ENCODE data around the gene FTCD.
"Not testable (repeated sequence)": the region's sequence is repeated elsewhere in the genome, so short reads cannot be mapped to it uniquely, and the experiment has no call there.

Gene FTCD

DNA sequence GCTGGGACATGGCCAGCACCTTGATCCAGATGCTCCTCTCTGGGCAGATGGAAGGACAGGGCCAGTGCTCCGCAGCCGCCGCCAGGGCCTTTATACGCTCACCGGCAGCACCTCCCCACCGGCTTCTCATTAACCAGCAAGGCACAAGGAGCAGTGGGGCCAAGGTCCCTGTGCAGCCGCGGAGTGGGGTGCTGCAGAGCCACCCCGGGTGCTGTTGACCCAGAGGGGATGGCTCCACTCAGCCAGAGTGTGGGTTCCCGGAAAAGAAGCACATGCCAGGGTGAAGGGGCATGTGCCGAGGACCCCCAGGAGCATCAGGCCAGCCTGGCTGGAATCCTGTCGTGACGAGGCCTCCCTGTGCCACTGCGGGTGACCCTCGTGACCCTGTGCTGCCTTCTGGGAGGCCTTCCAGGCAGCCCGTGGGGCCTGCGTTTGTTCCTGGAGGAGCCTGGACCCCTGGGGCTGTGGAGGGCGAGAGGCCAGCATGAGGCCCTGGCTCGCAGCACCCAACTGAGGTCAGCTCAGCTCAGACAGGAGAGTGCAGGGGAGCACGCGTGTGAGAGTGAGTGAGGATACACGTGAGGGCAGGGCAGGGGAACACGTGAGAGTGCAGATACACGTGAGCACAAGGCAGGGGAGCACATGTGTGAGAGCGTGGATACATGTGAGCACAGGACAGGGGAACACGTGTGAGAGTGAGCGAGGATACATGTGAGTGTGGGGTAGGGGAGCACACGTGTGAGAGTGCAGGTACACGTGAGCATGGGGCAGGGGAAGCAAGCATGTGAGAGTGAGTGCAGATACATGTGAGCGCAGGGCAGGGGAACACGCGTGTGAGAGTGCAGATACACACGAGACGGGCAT, at the start of gene FTCD:
TSS of gene FTCD (minus strand) at position 66 of the 864 bp plus-strand sequence. CDS start at position 10, 56 bp downstream.
- no peak for DNase-seq (ENCODE audit: low read depth in 3 of 3)

DNA sequence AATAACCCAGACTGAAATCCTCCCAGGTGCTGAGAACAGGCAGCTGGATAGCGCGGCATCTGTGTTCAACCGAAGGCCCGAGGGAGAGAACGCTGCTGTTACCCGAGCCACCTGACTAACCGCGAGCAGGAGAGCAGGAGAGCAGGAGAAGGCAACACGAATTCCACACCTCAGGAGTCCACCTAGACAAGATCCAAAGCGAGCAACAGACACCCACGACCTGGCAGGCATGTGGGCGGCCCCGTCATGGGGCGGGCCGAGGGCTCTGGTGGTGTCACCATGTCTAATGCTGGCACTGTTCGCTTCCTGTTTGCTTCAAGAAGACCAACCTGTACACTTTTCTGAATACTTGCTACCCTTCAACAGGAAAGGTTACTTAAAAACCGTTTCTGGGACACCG, 49.8 kb upstream of the FTCD start:
- DNase-seq (ENCODE audit: low read depth in 3 of 3) = no peak

DNA sequence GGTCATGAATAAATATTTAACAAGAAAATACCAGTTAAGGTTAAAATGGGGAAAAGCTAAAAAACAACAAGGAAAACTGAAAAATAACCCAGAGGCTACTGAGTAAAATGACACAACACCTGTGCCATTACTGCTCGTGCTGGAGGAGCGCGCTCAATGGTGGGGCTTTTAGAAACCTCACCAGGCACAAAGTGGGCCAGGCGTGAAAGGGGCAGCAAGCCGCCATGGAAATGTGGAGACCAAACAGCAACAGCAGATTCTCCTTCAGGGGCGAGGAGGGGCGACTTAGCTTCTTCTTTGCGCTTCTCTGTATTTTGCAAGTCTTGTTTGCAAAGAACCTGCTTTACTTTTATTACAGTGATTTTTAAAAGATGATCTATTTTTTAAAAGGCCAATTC, 47.8 kb upstream of the FTCD start:
- no peak for DNase-seq (ENCODE audit: low read depth in 3 of 3)

- no peak for DNase-seq (ENCODE audit: low read depth in 3 of 3)
Observed at GRCh38 chr21:46202592-46203202, 47.3 kb upstream of the FTCD start.

DNA sequence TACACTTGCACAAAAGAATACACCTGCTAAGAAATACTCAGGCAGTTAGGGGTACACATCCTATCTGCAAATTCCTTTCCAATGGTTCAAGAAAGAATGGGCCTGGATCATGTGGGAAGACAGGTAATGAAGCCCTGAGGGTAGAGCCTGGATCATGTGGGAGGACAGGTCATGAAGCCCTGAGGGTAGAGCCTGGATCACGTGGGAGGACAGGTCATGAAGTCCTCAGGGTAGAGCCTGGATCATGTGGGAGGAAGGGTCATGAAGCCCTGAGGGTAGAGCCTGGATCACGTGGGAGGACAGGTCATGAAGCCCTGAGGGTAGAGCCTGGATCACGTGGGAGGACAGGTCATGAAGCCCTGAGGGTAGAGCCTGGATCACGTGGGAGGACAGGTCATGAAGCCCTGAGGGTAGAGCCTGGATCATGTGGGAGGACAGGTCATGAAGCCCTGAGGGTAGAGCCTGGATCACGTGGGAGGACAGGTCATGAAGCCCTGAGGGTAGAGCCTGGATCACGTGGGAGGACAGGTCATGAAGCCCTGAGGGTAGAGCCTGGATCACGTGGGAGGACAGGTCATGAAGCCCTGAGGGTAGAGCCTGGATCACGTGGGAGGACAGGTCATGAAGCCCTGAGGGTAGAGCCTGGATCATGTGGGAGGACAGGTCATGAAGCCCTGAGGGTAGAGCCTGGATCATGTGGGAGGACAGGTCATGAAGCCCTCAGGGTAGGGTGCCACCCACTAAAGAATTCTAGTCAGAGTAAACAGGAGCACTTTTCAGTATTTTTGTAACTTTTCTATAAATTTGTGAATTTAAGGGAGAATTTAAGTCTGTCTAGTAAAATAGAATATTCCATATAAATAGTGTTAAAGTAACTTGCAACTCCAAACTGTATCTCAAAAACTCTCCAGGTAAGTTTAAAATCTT, 45.8 kb upstream of the FTCD start:
- not testable (repeated sequence) for DNase-seq (ENCODE audit: low read depth in 3 of 3)

DNA sequence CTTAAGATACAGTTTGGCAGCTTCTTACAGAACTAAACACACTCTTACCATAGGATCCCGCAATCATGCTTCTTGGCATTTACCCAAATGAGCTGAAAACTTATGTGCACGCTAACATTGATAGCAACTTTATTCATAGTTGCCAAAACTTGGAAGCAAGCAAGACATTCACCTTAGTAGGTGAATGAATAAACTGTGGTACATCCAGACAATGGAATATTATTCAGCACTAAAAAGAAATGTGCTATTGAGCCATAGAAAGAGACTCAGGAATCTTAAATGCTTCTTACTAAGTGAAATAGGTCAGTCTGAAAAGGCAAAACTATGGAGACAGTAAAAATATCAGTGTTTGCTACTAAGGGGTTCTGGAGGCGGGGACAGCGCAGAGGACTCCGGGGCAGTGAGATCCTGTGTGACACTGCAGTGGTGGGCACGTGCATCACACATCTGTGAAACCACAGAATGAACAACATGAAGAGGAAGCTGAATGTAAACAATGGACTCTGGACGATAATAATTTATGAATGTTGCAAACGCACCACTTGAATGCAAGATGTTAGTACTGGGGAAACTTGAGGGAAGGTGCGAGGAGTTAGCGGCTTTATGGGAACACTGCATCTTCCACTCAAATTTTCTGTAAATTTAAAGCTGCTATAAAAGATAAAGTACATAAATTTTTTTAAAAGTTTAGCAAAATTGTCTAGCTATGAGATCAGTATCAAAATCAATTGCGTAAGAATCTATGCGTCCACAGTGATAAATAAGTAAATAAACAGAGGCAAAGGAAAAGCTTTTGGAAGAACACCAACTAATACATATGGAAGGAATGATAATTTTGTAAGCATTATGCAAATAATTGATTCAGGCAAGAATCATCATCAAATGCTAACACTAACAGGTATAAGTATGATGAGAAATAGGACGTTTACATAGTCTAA, 44.3 kb upstream of the FTCD start:
- DNase-seq (ENCODE audit: low read depth in 3 of 3) = no peak

DNA sequence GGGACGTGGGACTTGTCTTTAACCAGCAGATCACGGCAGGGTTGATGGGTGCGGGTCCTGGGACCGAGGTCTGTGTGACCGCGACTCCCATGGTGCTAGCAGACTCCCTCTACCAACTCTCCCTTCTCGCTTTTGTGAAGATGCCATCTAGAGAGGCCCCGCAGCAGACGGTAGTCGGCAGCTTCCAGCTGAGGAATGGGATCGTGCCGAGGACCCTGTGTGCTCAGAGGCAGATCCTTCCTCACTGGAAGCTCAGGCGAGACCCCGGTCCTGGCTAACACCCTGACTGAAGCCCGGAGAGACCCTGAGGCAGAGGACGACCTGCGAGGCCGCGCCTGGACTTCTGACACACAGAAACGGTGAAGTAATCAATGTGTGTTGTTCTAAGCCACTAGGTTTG, 41.4 kb upstream of the FTCD start:
- DNase-seq (ENCODE audit: low read depth in 3 of 3) = no peak

GRCh38 chr21:46195595-46196195, 40.3 kb upstream of the FTCD start:
- DNase-seq (ENCODE audit: low read depth in 3 of 3) = no peak

GRCh38 chr21:46194374-46195334, 39.3 kb upstream of the FTCD start:
- no peak for DNase-seq (ENCODE audit: low read depth in 3 of 3)

DNA sequence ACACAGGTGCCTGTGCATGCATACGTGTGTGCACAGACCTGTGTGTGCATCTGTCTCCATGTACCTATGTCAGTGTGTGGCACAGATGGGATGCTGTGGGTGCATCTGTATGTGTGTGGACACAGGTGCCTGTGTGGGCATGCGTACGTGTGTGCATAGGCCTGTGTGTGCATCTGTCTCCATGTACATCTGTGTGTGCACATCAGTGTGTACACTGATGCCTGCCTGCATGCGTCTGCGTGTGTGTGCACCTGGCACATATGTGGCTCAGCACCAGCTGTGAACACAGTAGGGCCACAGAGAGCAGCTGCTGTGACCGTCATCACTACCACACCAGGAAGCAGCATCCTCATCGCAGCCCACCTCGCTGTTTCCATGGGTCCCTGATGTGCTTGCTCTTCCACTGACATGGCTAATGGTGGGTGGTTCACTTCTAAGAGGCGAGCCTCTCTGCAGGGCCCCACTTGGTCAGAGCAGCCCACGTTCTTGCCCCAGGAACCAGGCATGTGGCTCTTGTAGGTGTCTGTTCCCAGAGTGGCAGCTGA, 38.5 kb upstream of the FTCD start:
- DNase-seq (ENCODE audit: low read depth in 3 of 3) = no peak

GRCh38 chr21:46191686-46192575, 36.6 kb upstream of the FTCD start:
- DNase-seq (ENCODE audit: low read depth in 3 of 3) = no peak

DNA sequence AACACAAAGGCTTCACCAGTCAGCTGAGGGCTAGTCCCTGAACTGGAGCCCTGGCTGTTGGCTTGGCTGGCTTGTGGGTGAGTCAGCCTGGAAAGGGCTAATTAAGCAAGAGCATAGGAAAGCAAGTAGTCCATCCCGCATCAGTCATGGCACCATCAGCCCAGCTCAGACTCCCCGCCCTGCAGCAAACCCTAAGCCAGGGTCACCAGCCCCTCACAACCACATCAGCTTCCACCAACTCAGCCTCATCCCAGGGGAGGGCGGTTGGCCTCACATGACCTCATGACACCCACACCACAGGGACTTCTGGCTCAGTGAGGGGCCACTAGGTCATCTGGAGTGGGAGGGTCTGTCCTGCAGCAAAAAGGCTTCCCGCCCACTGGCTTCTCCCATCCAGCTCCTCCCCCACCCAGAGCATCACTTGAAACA, 35.9 kb upstream of the FTCD start:
- DNase-seq (ENCODE audit: low read depth in 3 of 3) = no peak

- no peak for DNase-seq (ENCODE audit: low read depth in 3 of 3)
Observed at GRCh38 chr21:46190491-46191131, 35.2 kb upstream of the FTCD start.

DNA sequence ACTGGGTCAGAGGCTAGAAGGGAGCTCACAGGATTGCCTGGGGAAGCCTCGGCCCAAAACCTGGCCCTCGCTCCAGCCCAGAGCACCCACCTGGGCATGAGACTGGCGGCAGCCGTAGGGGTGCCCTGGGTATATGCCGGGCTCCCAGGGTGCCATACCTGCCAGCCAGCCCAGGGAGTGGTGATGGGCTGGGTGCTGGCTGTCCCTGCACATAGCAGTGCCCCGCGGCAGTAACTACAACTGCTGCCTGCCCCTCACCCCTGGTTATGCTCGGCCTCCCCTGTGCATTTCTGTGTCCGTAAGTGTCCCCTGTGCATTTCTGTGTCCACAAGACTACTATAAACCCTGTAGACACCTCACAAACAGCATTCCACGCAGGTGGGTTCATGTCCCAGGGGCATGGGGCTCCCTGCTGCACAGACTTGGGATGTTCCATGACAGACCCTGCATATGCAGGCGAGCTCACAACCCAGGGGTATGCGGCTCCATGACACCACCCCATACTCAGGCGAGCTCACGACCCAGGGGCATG, 34.6 kb upstream of the FTCD start:
- no peak for DNase-seq (ENCODE audit: low read depth in 3 of 3)

- DNase-seq (ENCODE audit: low read depth in 3 of 3) = no peak
Observed at GRCh38 chr21:46189213-46189958, 34.0 kb upstream of the FTCD start.

All from stimulated activated CD4-positive, alpha-beta T cell treated with anti-CD3 and anti-CD28 coated beads, TNF-alpha, amount 100 ng/mL, for 4 hours (primary cell).